Transverse colon (tissue), 4 donors: ENCODE measurements around the gene CDA. TPM values are rescaled to one million over a fixed set of nuclear protein-coding genes. Genes with fewer than 3 reads are reported as not detected.
A peak's percentile ranks its signal among the peaks of the same experiment; 100 is the strongest.

Experiments
- DNase-seq: peaks from one replicate; pipeline ENCODE4 v3.0.0-alpha.2; 2019
- H3K27ac ChIP-seq, 4 donors: fragments of 200-600 bp; sonication (generic); 2 replicates each; pipeline ENCODE4 v1.5.1; 2016 to 2018; ENCODE audit warnings: inconsistent platforms in 4 of 4
- H3K27me3 ChIP-seq: fragments of 200-600 bp; sonication (generic); 2 replicates; pipeline ENCODE4 v1.5.1; 2017; ENCODE audit warnings: inconsistent platforms
- H3K36me3 ChIP-seq, 4 donors: fragments of 200-600 bp; sonication (generic); 2 replicates each; pipeline ENCODE4 v1.5.1; 2017 to 2019; ENCODE audit warnings: inconsistent platforms in 4 of 4
- H3K4me1 ChIP-seq, 4 donors: fragments of 200-600 bp; sonication (generic); 2 replicates each; pipeline ENCODE4 v1.5.1; 2017 to 2020; ENCODE audit warnings: inconsistent platforms in 4 of 4
- H3K4me3 ChIP-seq, 4 donors: fragments of 200-600 bp; sonication (generic); 1 replicate in 1 of 4; 2 replicates in 3 of 4; pipeline versions ENCODE4 v1.5.1 to v1.6.1; 2017 to 2019; ENCODE audit warnings: inconsistent platforms in 4 of 4
- H3K9me3 ChIP-seq, 2 donors: fragments of 200-600 bp; sonication (generic); 2 replicates each; pipeline ENCODE4 v1.5.1; 2017 to 2019; ENCODE audit warnings: inconsistent platforms in 2 of 2
- EP300 ChIP-seq: sonication (generic); formaldehyde crosslinking; IDR thresholded peaks from one replicate; pipeline ENCODE4 v1.6.1; 2017; ENCODE audit warnings: antibody characterized with exemption, low read depth
- POLR2A ChIP-seq: fragments of 450-650 bp; IDR thresholded peaks from one replicate; pipeline ENCODE4 v1.6.1; 2016; ENCODE audit warnings: antibody characterized with exemption, mild to moderate bottlenecking, moderate library complexity
- POLR2AphosphoS5 ChIP-seq, 3 donors: sonication (generic); formaldehyde crosslinking; IDR thresholded peaks; one replicate each; pipeline ENCODE4 v1.6.1; 2016; ENCODE audit warnings: antibody characterized with exemption in 3 of 3
- WGBS, 2 donors: methylation state at CpG; one replicate each; pipeline ENCODE4 v1.1.5; 2018; ENCODE audit warnings: low coverage in 1 of 2; 5-methylcytosine and 5-hydroxymethylcytosine counted together
- in situ Hi-C, 4 donors: fragments of 200-750 bp; cut with MboI; loops; one replicate each; pipeline versions ENCODE4 v1.15.0 to v1.15.1; 2017; ENCODE audit warnings: low sequenced_read_pairs in 3 of 4, low pct_ligation_motif_present in 1 of 4, low pct_unique_long_range_greater_than_20kb in 1 of 4
- intact Hi-C: fragments of 100-400 bp; cut with DNase I; formaldehyde crosslinking; loops from one replicate; pipeline ENCODE4 v1.15.1; 2023; ENCODE audit warnings: low total_unique reads
- total RNA-seq, 4 donors: library from RNA; depleted of rRNA; stranded (reverse); fragments of >200 nt; gene quantifications; one replicate each; pipeline ENCODE4 v1.1.0, GENCODE V29; 2016
- TF ChIP-seq, protein P1 (sequence below), 5 experiments: fragments of 200-600 bp in 3 of 5; fragments of 450-650 bp in 2 of 5; sonication (generic) in 3 of 5; IDR thresholded peaks; 1 replicate in 2 of 5; 2 replicates in 3 of 5; pipeline ENCODE4 v1.5.1; 2016 to 2017; ENCODE audit warnings: antibody characterized with exemption in 5 of 5, inconsistent platforms in 3 of 5, mild to moderate bottlenecking in 2 of 5, moderate library complexity in 1 of 5

Gene CDA
- total RNA-seq, 4 donors from 2014 or later = 39.7 to 50.5 (median 43.1) TPM; not detected in 1

DNA sequence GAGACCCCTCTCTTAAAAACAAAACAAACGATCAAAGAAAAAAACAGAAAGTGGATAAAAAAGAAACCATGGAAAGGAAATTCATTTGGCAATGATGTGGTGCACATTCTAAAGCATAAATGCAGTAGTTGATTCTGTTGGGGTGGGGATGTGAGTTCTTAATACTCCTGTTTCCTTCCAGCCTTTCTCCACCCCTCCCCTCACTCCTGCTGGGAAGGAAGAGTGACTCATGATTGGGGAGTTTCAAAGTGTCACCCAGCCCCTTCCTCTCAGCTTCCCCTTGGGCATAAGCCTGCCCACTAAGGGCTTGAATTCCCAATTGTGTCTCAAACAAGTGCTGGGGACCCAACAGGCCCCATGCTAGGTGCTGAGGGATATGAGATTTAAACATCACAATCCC is 37.6 kb downstream of the CDA start:
- Histone ChIP-seq H3K4me1 (no peaks in the 10 kb centered on the region), H3K4me3 (no peak overlapping the region), H3K27ac (no peak overlapping the region), H3K9me3 (no peaks in the 10 kb centered on the region), H3K36me3 (no peaks in the 10 kb centered on the region), H3K27me3 (peaks cover 5% of the 10 kb centered on the region)
- DNase-seq = no peak
- intact Hi-C loops (no loop called here), in situ Hi-C loops (no loop called here)
- 46 to 79% methylated on average over 1 of the region's 1 CpG for WGBS, 2 donors
- no peak for TF ChIP-seq EP300
- no peak for TF ChIP-seq POLR2AphosphoS5 (IDR thresholded peaks at IDR 0.05)
- TF ChIP-seq, protein P1, sequence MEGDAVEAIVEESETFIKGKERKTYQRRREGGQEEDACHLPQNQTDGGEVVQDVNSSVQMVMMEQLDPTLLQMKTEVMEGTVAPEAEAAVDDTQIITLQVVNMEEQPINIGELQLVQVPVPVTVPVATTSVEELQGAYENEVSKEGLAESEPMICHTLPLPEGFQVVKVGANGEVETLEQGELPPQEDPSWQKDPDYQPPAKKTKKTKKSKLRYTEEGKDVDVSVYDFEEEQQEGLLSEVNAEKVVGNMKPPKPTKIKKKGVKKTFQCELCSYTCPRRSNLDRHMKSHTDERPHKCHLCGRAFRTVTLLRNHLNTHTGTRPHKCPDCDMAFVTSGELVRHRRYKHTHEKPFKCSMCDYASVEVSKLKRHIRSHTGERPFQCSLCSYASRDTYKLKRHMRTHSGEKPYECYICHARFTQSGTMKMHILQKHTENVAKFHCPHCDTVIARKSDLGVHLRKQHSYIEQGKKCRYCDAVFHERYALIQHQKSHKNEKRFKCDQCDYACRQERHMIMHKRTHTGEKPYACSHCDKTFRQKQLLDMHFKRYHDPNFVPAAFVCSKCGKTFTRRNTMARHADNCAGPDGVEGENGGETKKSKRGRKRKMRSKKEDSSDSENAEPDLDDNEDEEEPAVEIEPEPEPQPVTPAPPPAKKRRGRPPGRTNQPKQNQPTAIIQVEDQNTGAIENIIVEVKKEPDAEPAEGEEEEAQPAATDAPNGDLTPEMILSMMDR (IDR thresholded peaks at IDR 0.05) = no peak

GRCh38 chr1:20630729-20631128 is 41.8 kb downstream of the CDA start:
- no peak for DNase-seq
- Histone ChIP-seq H3K4me3 (no peak overlapping the region), H3K36me3 (no peaks in the 10 kb centered on the region), H3K27me3 (peaks cover 5% of the 10 kb centered on the region), H3K4me1 (peaks cover 0 to 21% (median 14%) of the 10 kb centered on the region in 4 donors), H3K9me3 (no peaks in the 10 kb centered on the region), H3K27ac (no peak overlapping the region)
- 66 to 88% methylated on average over 1 to 4 of the region's 4 CpGs for WGBS, 2 donors
- intact Hi-C loops (no loop called here), in situ Hi-C loops (loop anchor here in 2 of 4 donors (10.0 kb wide), 1 partner anchor 106 kb away; no protein-coding TSS in a partner anchor)
- TF ChIP-seq EP300 (no peak), POLR2AphosphoS5 (IDR thresholded peaks at IDR 0.05) (no peak)

DNA sequence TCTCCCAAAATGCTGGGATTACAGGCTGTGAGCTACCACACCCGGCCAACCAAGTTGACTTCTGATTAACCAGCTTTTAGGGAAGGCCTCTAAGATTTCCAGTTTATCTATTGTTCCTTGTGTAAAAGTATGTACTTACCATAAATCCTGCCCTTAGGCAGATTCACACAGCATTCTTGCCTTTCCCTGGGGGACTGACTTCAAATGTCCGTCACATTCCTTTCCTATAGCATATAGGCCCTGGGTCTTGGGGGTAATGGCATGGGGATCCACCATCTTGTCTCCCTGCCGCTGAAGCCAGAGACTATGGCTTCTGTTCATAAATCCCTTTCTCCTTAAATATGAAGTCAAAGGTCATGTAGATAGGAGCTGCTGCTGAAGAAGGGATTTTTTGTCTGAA is 43.5 kb downstream of the CDA start:
- Histone ChIP-seq H3K4me1 (peaks cover 0 to 23% (median 14%) of the 10 kb centered on the region in 4 donors), H3K36me3 (no peaks in the 10 kb centered on the region), H3K27me3 (no peaks in the 10 kb centered on the region), H3K9me3 (no peaks in the 10 kb centered on the region), H3K27ac (no peak overlapping the region), H3K4me3 (no peak overlapping the region)
- intact Hi-C loops (no loop called here), in situ Hi-C loops (loop anchor here in 2 of 4 donors (10.0 kb wide), 1 partner anchor 108 kb away; no protein-coding TSS in a partner anchor)
- DNase-seq = no peak
- TF ChIP-seq EP300 = no peak
- TF ChIP-seq, protein P1 (IDR thresholded peaks at IDR 0.05) = no peak
- no peak for TF ChIP-seq POLR2A
- no peak for TF ChIP-seq POLR2AphosphoS5 (IDR thresholded peaks at IDR 0.05)
- WGBS, 2 donors = 83 to 91% methylated on average over 1 to 3 of the region's 3 CpGs

- Histone ChIP-seq H3K36me3 (peaks cover 0 to 9% (median 3%) of the 10 kb centered on the region in 4 donors), H3K27ac (peak within 1 kb of the TSS; percentile 94 to 99 (median 96)), H3K9me3 (no peaks in the 10 kb centered on the region), H3K4me3 (peak within 1 kb of the TSS; percentile 68 to 99 (median 78)), H3K27me3 (no peaks in the 10 kb centered on the region), H3K4me1 (peaks cover 0 to 23% (median 14%) of the 10 kb centered on the region in 4 donors)
- TF ChIP-seq, protein P1 (IDR thresholded peaks at IDR 0.05) = peak; percentile 97 to 100 (median 99)
- TF ChIP-seq POLR2AphosphoS5 (IDR thresholded peaks at IDR 0.05) = peak; percentile 76 to 87 (median 82)
- TF ChIP-seq POLR2A = peak; percentile 57
- TF ChIP-seq EP300 = no peak
- in situ Hi-C loops (loop anchor here in 2 of 4 donors (10.0 kb wide), 1 partner anchor 109 kb away; no protein-coding TSS in a partner anchor), intact Hi-C loops (no loop called here)
- peak; percentile 91 for DNase-seq
- WGBS, 2 donors = 1 to 9% methylated on average over 7 to 63 of the region's 93 CpGs
These were observed 44.5 kb downstream of the CDA start, which contains the start of gene PINK1 for GRCh38 chr1:20633190-20634064. Gene PINK1 (plus strand): TSS chr1:20633458. CDS start chr1:20633549, 91 bp downstream.
